ENCODE measurements around the gene COL6A1. TPM values are rescaled to one million over a fixed set of nuclear protein-coding genes. Genes with fewer than 3 reads are reported as not detected.

Gene COL6A1
- total RNA-seq, 1 experiment from 2014 or later: 87.5 TPM

- TF ChIP-seq YY1 (IDR thresholded peaks at IDR 0.05; ENCODE audit: extremely low read depth, insufficient replicate concordance, low read depth, low read length): no peak
- no peak for TF ChIP-seq POLR2A (IDR thresholded peaks at IDR 0.05; ENCODE audit: borderline replicate concordance, extremely low read depth, insufficient read depth, insufficient read length)
- no peak for TF ChIP-seq ZBTB33 (IDR thresholded peaks at IDR 0.05; ENCODE audit: extremely low read depth, insufficient replicate concordance, low read length)
- TF ChIP-seq RAD21 (IDR thresholded peaks at IDR 0.05; ENCODE audit: low read depth): no peak
- no peak for TF ChIP-seq ZNF274 (IDR thresholded peaks at IDR 0.05; ENCODE audit: low read depth, low read length)
- TF ChIP-seq, protein P1, sequence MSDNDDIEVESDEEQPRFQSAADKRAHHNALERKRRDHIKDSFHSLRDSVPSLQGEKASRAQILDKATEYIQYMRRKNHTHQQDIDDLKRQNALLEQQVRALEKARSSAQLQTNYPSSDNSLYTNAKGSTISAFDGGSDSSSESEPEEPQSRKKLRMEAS (IDR thresholded peaks at IDR 0.05): no peak
- no peak for TF ChIP-seq CTCF (IDR thresholded peaks at IDR 0.05 in 2 of 3, conservative IDR thresholded peaks at IDR 0.05 in 1 of 3; ENCODE audit: borderline replicate concordance in 1 of 3, insufficient read depth in 1 of 3, low read depth in 2 of 3, low read length in 2 of 3)
- no peak for TF ChIP-seq SP1 (IDR thresholded peaks at IDR 0.05; ENCODE audit: low read depth)
Measured at GRCh38 chr21:46032100-46032499, 50.5 kb downstream of the COL6A1 start (continued).
